Cardiac fibroblast (primary cell): Measurements from ENCODE around the gene FOXC2.

Source experiments
- DNase-seq, 2 donors: peaks; one replicate each; pipeline versions ENCODE4 v3.0.0 to v3.0.0-alpha.2; 2010; ENCODE audit warnings: low read depth in 2 of 2
- H3K4me3 ChIP-seq, 2 donors: replicated peaks in 1 of 2; 1 replicate in 1 of 2; 2 replicates in 1 of 2; pipeline ENCODE4 v1.5.1; 2011; ENCODE audit warnings: low read depth in 2 of 2, low read length in 2 of 2, mild to moderate bottlenecking in 2 of 2, moderate library complexity in 1 of 2
- CTCF ChIP-seq: IDR thresholded peaks from one replicate; pipeline ENCODE4 v1.5.1; 2011; ENCODE audit warnings: low read depth, mild to moderate bottlenecking, low read length, inconsistent platforms

The FOXC2 gene

GRCh38 chr16:86528061-86528929, 38.3 kb upstream of the FOXC2 start:
- no peak overlapping the region for H3K4me3 ChIP-seq
- TF ChIP-seq CTCF: no peak
- no peak for DNase-seq

DNA sequence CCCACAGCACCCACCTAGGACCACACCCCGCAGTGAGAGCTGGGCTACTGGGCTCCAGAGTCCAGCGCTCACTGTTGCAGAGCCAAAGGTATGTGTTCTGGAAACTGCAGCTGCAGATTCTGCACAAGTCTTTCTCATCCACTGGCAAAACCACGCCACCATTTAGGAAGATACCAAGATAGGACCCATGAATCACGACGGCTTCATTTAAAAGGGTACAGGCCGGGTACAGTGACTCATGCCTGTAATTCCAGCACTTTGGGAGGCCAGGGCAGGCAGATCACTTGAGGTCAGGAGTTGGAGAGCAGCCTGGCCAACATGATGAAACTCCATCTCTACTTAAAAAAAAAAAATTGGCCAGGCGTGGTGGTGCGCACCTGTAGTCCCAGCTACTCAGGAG, 37.5 kb upstream of the FOXC2 start:
- TF ChIP-seq CTCF: no peak
- DNase-seq: peak; percentile 18 to 23
- H3K4me3 ChIP-seq: no peak overlapping the region

- H3K4me3 ChIP-seq: no peak overlapping the region
- no peak for TF ChIP-seq CTCF
- DNase-seq: no peak
Observed at GRCh38 chr16:86530251-86531190, 36.1 kb upstream of the FOXC2 start.

- H3K4me3 ChIP-seq: no peak overlapping the region
- TF ChIP-seq CTCF: no peak
- peak in 1 of 2 donors; percentile 47 for DNase-seq
Observed at GRCh38 chr16:86531191-86531545, 35.5 kb upstream of the FOXC2 start.

DNA sequence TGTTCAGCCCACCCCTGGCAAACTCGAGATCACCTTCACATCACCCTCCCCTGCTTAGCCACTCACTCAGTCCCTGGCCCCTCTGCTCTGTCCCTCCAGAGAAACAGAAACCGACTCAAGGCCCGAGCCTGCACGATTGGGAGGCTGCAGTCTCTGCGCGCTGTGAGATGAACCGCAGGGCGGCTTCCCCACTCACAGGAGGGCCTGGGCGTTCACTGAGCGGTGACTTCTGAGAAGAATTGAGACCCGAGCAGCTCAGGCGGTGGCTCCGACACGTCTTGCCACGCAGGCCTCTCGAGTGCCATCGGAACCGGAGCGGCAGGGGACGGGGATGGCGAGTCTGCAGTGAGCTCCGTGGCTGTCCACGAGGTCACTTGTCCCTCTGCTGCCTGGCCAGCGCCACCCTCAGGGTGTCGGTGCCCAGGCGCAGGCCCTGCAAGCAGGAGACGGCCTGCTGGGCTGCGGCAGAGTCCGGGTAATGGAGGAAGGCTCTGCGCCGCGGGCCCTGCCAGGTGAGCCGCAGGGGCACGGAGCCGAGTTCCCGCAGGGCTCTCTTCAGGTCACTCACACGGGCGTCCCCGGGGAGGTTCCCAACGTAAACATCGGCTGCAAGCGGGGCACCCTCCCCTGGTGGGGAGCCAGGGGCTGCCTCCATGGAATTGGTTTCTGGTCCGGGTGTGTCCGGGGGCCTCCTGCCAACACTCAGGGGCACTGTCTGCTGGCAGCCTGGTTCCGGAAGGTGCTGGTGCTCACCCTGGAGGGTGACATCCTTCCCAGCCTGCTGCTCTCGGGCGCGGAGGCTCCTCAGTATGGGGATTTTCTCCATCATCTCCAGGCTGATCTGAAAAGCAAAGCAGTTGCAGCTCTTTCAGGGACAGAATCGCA, 34.7 kb upstream of the FOXC2 start:
- no peak overlapping the region for H3K4me3 ChIP-seq
- no peak for DNase-seq
- no peak for TF ChIP-seq CTCF

GRCh38 chr16:86532526-86532815, 34.2 kb upstream of the FOXC2 start:
- TF ChIP-seq CTCF: no peak
- no peak overlapping the region for H3K4me3 ChIP-seq

More at GRCh38 chr16:86532526-86532815, 34.2 kb upstream of the FOXC2 start:
- DNase-seq: no peak
